HCT116 (cell line): ENCODE data around the gene TNNI2. TPM values are rescaled to one million over a fixed set of nuclear protein-coding genes. Genes with fewer than 3 reads are reported as not detected.

ENCODE experiments used
- ATAC-seq: fragments of 200-7000 bp; cut with Tn5 transposase; 2 replicates; pipeline ENCODE4 v1.9.1; 2020; ENCODE audit warnings: mild to moderate bottlenecking, moderate library complexity
- BruUV-seq: library from RNA; stranded (reverse); fragments of 400-500 nt; replicated peaks from 2 replicates; lab custom pipeline; 2021; lab: Mats Ljungman, UMichigan
- CTCF ChIA-PET: fragments of 300-600 bp; sonication (Branson Sonifier 250); formaldehyde crosslinking; loops from one replicate; lab custom pipeline; 2021; ENCODE audit warnings: antibody characterized with exemption; lab: Charles Lee
- POLR2A ChIA-PET: fragments of 300-600, 350-600 bp; sonication (Branson Sonifier 250); formaldehyde crosslinking; loops from one replicate; lab custom pipeline; 2021; ENCODE audit warnings: antibody characterized with exemption; lab: Charles Lee
- RAD21 ChIA-PET, 2 experiments: fragments of 300-600 bp; sonication (Branson Sonifier 250); formaldehyde crosslinking; loops; one replicate each; lab custom pipeline; 2023; ENCODE audit warnings: low total read pairs in 2 of 2; ENCODE audit not compliant: uncharacterized antibody in 2 of 2, unreplicated experiment in 2 of 2, low non-redundant PET in 1 of 2; lab: Charles Lee
- DNase-seq: peaks from one replicate; pipeline ENCODE4 v3.0.0-alpha.2; 2010; ENCODE audit warnings: low read depth, low spot score
- H2AFZ ChIP-seq: fragments of 200-600 bp; shearing (Covaris generic), sonication (generic); 2 replicates; pipeline ENCODE4 v1.6.1; 2017; ENCODE audit warnings: low read depth, mixed run types, mixed read lengths, antibody characterized with exemption, low read length; ENCODE audit not compliant: poor library complexity, severe bottlenecking
- H3K27ac ChIP-seq: 2 replicates; pipeline ENCODE4 v1.5.1; 2012; ENCODE audit warnings: low read depth, low read length
- H3K27me3 ChIP-seq: fragments of 200-600 bp; sonication (generic); 2 replicates; pipeline ENCODE4 v1.6.1; 2016; ENCODE audit warnings: mixed run types, low read length, mixed read lengths; ENCODE audit not compliant: insufficient read depth
- H3K36me3 ChIP-seq, 2 experiments: fragments of 200-500 bp in 1 of 2; fragments of 200-600 bp in 1 of 2; sonication (Bioruptor generic) in 1 of 2; sonication (generic) in 1 of 2; 2 replicates each; pipeline versions ENCODE4 v1.5.1 to v1.6.1; 2014 to 2016; ENCODE audit warnings: low read length in 2 of 2, inconsistent platforms in 1 of 2, mixed read lengths in 1 of 2, mixed run types in 1 of 2; ENCODE audit not compliant: insufficient read depth in 2 of 2, control insufficient read depth in 1 of 2
- H3K4me1 ChIP-seq, 2 experiments: fragments of 200-600 bp in 1 of 2; sonication (generic) in 1 of 2; 2 replicates each; pipeline versions ENCODE4 v1.5.1 to v1.6.1; 2012 to 2017; ENCODE audit warnings: low read length in 2 of 2, inconsistent platforms in 1 of 2, mild to moderate bottlenecking in 1 of 2, mixed read lengths in 1 of 2, mixed run types in 1 of 2, moderate library complexity in 1 of 2; ENCODE audit not compliant: insufficient read depth in 2 of 2, control insufficient read depth in 1 of 2
- H3K4me2 ChIP-seq: fragments of 200-600 bp; sonication (generic); 2 replicates; pipeline ENCODE4 v1.6.1; 2017; ENCODE audit warnings: mixed run types, low read length, mixed read lengths
- H3K4me3 ChIP-seq, 2 experiments: fragments of 200-600 bp in 1 of 2; sonication (generic) in 1 of 2; replicated peaks in 1 of 2; 2 replicates each; pipeline ENCODE4 v1.5.1; 2011 to 2016; ENCODE audit warnings: low read length in 2 of 2, control low read depth in 1 of 2, low read depth in 1 of 2, mild to moderate bottlenecking in 1 of 2, mixed read lengths in 1 of 2, mixed run types in 1 of 2
- H3K79me2 ChIP-seq: fragments of 200-600 bp; sonication (generic); 2 replicates; pipeline ENCODE4 v1.6.1; 2017; ENCODE audit warnings: mild to moderate bottlenecking, mixed run types, low read length, moderate library complexity, mixed read lengths; ENCODE audit not compliant: insufficient read depth
- H3K9ac ChIP-seq: fragments of 200-600 bp; sonication (generic); 2 replicates; pipeline ENCODE4 v1.6.1; 2016; ENCODE audit warnings: low read length, mixed read lengths
- H3K9me2 ChIP-seq: fragments of 200-600 bp; sonication (generic), shearing (Covaris generic); 2 replicates; pipeline ENCODE4 v1.6.1; 2017; ENCODE audit warnings: mixed run types, mild to moderate bottlenecking, moderate library complexity; ENCODE audit not compliant: insufficient read depth
- H3K9me3 ChIP-seq, 2 experiments: fragments of 200-500 bp in 1 of 2; fragments of 200-600 bp in 1 of 2; sonication (Bioruptor generic) in 1 of 2; sonication (generic) in 1 of 2; 2 replicates each; pipeline ENCODE4 v1.6.1; 2014 to 2017; ENCODE audit warnings: low read length in 2 of 2, mixed read lengths in 2 of 2, inconsistent platforms in 1 of 2, low read depth in 1 of 2, mild to moderate bottlenecking in 1 of 2, mixed run types in 1 of 2, moderate library complexity in 1 of 2; ENCODE audit not compliant: control insufficient read depth in 1 of 2, insufficient read depth in 1 of 2
- H4K20me1 ChIP-seq: fragments of 200-600 bp; sonication (generic), shearing (Covaris generic); 2 replicates; pipeline ENCODE4 v1.6.1; 2017; ENCODE audit warnings: mixed run types, mild to moderate bottlenecking, moderate library complexity; ENCODE audit not compliant: insufficient read depth
- ATF3 ChIP-seq: IDR thresholded peaks from 2 replicates; pipeline ENCODE4 v1.6.1; 2012
- ELF1 ChIP-seq: IDR thresholded peaks from 2 replicates; pipeline ENCODE4 v1.6.1; 2012; ENCODE audit warnings: low read depth, borderline replicate concordance
- FOSL1 ChIP-seq: IDR thresholded peaks from 2 replicates; pipeline ENCODE4 v1.6.1; 2012; ENCODE audit warnings: low read depth
- POLR2A ChIP-seq: IDR thresholded peaks from 2 replicates; pipeline ENCODE4 v1.7.0; 2011; ENCODE audit warnings: borderline replicate concordance; ENCODE audit not compliant: insufficient read depth, insufficient read length; ENCODE audit errors: extremely low read depth
- RAD21 ChIP-seq: IDR thresholded peaks from 2 replicates; pipeline ENCODE4 v1.6.1; 2012; ENCODE audit warnings: low read depth, mild to moderate bottlenecking
- REST ChIP-seq: IDR thresholded peaks from 2 replicates; pipeline ENCODE4 v1.6.1; 2012; ENCODE audit warnings: low read depth
- SRF ChIP-seq: IDR thresholded peaks from 2 replicates; pipeline ENCODE4 v1.6.1; 2012; ENCODE audit warnings: low read depth
- YY1 ChIP-seq: IDR thresholded peaks from 2 replicates; pipeline ENCODE4 v1.6.1; 2011; ENCODE audit warnings: low read length, low read depth, moderate library complexity, mild to moderate bottlenecking; ENCODE audit not compliant: insufficient replicate concordance; ENCODE audit errors: extremely low read depth
- ZBTB33 ChIP-seq: IDR thresholded peaks from 2 replicates; pipeline ENCODE4 v1.6.1; 2011; ENCODE audit warnings: mild to moderate bottlenecking, low read length, moderate library complexity; ENCODE audit not compliant: insufficient replicate concordance; ENCODE audit errors: extremely low read depth
- intact Hi-C: fragments of 100-400 bp; cut with micrococcal nuclease; formaldehyde crosslinking; loops from 2 replicates; pipeline ENCODE4 v1.10.0; 2022
- total RNA-seq: library from RNA; stranded (reverse); gene quantifications from one replicate; pipeline ENCODE4 v1.2.1, GENCODE V29; 2021; ENCODE audit not compliant: unreplicated experiment

Gene TNNI2
- total RNA-seq, 1 experiment from 2014 or later, result not detected

GRCh38 chr11:1847006-1847735 lies 8.4 kb downstream of the TNNI2 start:
- H3K9me2 ChIP-seq, result no peaks in the 10 kb centered on the region
- ChIA-PET RAD21 (no interaction called here), POLR2A (no interaction called here), CTCF (interaction anchor here (0.7 to 1.8 kb wide), 6 partner anchors 11 to 304 kb away, joined by 3 to 10 read pairs (median 3); partner anchors contain the start of gene SYT8)
- no TSS peak for BruUV-seq
- intact Hi-C loops, result no loop called here
- no peaks in the 10 kb centered on the region for H3K79me2 ChIP-seq
- no peaks in the 10 kb centered on the region for H3K27me3 ChIP-seq
- TF ChIP-seq ZBTB33 (no peak), YY1 (no peak), POLR2A (no peak), FOSL1 (no peak), SRF (no peak), ELF1 (no peak), REST (no peak), ATF3 (no peak), RAD21 (no peak)
- no peak overlapping the region for H3K27ac ChIP-seq
- no peaks in the 10 kb centered on the region for H3K4me1 ChIP-seq
- no peaks in the 10 kb centered on the region for H3K9me3 ChIP-seq
- H4K20me1 ChIP-seq, result no peaks in the 10 kb centered on the region
- H3K4me3 ChIP-seq, result no peak overlapping the region
- no peak overlapping the region for H3K4me2 ChIP-seq
- ATAC-seq, result no peak
- H3K9ac ChIP-seq, result no peak overlapping the region
- DNase-seq, result no peak
- H3K36me3 ChIP-seq, result no peaks in the 10 kb centered on the region
- no peak overlapping the region for H2AFZ ChIP-seq
